Ovary (tissue), 3 donors: ENCODE measurements around the gene PIGN.

Experiments used
- EP300 ChIP-seq: sonication (generic); formaldehyde crosslinking; IDR thresholded peaks from one replicate; pipeline ENCODE4 v1.6.1; 2017; ENCODE audit warnings: antibody characterized with exemption
- POLR2A ChIP-seq: fragments of 450-650 bp; IDR thresholded peaks from one replicate; pipeline ENCODE4 v1.6.1; 2017; ENCODE audit warnings: antibody characterized with exemption, mild to moderate bottlenecking, moderate library complexity
- TF ChIP-seq, protein P1 (sequence below), 3 donors: fragments of 450-650 bp in 2 of 3; fragments of 200-600 bp in 1 of 3; IDR thresholded peaks; one replicate each; pipeline versions ENCODE4 v1.5.1 to v1.8.0; 2016 to 2022; ENCODE audit warnings: antibody characterized with exemption in 3 of 3, mild to moderate bottlenecking in 1 of 3
- donor health status: DM: no; HTN: no; CAD: no.

GRCh38 chr18:62071071-62071470 is 115.8 kb downstream of the PIGN start:
- TF ChIP-seq, protein P1, sequence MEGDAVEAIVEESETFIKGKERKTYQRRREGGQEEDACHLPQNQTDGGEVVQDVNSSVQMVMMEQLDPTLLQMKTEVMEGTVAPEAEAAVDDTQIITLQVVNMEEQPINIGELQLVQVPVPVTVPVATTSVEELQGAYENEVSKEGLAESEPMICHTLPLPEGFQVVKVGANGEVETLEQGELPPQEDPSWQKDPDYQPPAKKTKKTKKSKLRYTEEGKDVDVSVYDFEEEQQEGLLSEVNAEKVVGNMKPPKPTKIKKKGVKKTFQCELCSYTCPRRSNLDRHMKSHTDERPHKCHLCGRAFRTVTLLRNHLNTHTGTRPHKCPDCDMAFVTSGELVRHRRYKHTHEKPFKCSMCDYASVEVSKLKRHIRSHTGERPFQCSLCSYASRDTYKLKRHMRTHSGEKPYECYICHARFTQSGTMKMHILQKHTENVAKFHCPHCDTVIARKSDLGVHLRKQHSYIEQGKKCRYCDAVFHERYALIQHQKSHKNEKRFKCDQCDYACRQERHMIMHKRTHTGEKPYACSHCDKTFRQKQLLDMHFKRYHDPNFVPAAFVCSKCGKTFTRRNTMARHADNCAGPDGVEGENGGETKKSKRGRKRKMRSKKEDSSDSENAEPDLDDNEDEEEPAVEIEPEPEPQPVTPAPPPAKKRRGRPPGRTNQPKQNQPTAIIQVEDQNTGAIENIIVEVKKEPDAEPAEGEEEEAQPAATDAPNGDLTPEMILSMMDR (IDR thresholded peaks at IDR 0.05): no peak
- TF ChIP-seq POLR2A (no peak), EP300 (no peak)
